8988T (cell line): Measurements from ENCODE around the gene FLVCR2.
A peak's percentile ranks its signal among the peaks of the same experiment; 100 is the strongest.

Source experiments
- DNase-seq: peaks from one replicate; pipeline ENCODE4 v3.0.0; 2011

The FLVCR2 gene

DNA sequence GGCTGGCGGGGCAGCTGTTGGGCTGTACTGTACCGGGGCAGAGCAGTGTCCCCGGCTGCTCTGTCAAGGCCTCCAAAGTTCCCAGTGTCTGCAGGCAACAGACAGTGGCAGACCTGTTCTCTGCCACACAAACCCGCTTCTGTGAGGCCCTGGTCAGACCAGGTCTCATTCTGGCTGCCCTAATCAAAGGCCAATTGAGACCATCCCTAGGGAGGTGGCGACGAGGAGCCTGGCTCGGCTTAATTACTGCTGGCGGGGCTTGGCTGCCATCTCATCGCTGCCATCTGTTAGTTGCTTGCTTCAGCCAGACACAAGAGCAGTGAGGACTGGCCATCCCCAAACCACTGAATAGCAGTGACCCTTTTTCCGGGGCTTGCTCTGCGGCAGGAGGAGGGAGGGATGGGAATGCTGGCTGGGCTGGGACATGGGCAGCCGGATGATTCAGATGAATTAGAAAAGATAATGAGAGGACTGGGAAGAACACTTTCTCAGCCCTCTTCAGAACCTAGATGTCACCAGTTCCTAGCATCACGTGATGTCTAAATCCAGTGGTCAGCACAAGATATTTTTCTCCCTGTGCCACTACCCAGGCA is 57.8 kb downstream of the FLVCR2 start:
- DNase-seq: no peak

DNA sequence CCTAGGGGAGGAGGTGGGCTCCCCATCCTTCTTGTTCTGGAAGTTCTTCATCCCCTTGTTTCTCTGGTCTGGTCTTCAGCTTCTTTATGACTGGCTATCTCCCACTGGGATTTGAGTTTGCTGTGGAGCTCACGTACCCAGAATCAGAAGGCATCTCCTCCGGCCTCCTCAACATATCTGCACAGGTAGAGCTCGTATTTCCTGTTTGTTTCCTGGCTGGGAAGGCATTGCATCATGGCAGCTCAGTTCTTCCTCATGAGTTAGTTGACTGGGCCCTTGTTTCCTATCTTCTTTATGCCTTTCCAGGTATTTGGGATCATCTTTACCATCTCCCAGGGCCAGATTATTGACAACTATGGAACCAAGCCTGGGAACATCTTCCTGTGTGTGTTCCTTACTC is 62.5 kb downstream of the FLVCR2 start:
- DNase-seq: no peak

- DNase-seq: no peak
These were observed 65.6 kb downstream of the FLVCR2 start for GRCh38 chr14:75643985-75644384.

DNA sequence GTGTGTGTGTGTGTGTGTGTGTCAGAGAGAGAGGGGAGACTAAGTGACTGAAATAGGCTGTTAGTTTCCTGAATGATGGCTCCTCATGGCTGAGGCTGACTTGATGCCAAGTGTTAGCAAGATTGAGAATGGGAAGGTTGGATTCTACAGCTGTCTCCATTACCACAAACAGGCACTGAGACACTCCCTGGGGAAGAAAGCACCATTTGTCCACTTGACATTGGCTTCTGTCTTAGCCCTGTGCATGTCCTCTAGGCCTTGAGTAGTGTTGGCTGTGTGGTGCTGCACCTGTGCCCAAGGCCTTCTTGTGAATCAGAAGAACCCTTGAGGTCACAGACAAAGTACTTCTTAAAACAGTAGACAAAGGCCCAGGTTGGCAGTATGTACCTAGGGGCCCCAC is 66.6 kb downstream of the FLVCR2 start:
- no peak for DNase-seq

DNA sequence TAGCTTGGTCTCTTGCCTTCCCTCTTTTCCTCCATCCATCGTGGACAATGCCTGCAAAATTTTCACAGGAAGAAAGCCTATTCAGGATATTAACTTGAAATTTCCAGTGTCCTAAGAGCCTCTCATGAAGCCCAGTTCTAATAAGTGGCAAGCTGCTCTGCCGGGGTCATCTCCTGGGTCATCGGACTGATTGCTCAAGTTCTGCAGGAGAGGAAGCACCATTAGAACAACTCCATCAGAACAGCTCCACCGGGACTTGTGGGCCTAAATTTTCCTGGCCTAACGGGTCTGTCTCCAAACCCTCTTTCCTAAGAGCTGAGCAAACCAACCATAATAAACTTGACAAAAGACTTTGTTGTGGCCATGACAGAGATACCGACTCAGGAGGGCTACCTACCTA is 68.3 kb downstream of the FLVCR2 start:
- no peak for DNase-seq

DNA sequence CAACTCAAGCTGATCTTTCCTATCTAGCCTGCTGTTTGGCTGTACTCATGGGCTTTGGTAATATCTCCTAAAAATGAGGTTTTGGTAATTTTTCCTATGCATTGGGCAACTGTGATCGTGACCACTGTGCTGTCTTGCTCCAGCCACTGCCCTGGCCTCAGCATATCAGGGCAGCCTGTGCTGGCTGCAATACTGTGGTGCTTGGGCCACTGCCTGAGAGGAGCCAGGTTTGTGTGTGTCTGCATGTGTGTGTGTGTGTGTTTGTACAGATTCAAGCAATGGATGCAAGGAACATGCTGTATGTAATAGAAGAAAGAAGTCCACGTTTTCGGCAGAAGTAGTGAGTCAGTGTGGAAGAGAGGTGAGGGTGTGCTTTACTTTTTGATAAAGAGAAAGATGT is 69.2 kb downstream of the FLVCR2 start:
- DNase-seq: no peak

DNA sequence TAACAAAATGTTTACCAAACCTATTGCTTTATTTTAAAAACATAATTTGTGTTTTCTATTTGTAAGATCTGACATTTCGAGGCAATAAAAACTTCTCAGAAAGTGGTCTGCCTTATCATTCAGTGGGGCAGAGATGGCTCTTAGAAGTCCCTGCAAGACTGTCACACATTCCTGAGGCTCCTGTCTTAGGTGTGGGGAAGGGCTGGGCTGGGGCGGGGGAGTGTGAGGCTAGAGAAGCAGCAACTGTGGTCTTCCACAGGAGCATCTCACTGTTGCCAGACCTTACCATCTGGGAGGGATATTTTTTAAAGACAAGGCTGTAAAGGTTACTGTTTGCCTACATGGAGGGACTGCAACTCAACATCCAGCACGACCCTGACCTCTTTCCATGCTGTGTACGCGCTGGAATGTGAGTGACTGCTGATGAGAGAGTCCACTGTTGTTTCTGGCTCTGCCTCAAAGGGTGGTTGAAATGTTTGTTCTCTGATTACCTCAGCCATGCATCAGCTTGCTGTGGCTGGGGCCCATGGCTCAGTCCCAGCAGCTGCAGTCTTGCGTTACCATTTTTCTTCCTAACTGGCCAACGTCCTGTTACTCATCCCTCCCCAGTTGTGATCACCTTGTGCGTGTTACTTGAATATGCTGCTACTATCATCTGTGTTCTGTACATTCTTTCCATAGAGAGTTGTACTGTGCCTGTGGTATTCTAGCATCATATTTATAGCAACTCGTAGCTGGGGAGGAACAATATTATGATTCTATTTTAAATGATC is 69.8 kb downstream of the FLVCR2 start:
- DNase-seq: no peak

DNA sequence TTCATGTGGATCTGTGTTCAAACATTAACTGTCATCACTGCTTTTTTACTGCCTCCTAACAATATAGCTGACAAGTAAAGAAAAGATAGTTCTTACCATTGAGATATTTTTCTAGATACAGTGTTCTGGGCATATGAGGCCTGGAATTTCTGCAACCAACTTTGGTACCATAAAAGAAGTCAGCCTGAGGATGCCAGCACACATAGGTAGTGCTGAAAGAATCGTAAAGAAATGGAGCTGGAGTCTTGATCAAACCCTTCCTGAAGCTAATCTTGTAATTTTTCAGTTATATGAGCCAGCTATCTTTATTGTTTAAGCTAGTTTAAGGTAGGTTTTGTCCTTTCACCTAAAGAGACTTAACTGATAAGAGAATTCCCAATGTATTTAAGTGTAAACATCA is 70.9 kb downstream of the FLVCR2 start:
- no peak for DNase-seq

GRCh38 chr14:75649773-75650172 is 71.4 kb downstream of the FLVCR2 start:
- DNase-seq: no peak

GRCh38 chr14:75650253-75651058 is 72.0 kb downstream of the FLVCR2 start:
- no peak for DNase-seq

GRCh38 chr14:75653563-75653962 is 75.1 kb downstream of the FLVCR2 start:
- DNase-seq: no peak

DNA sequence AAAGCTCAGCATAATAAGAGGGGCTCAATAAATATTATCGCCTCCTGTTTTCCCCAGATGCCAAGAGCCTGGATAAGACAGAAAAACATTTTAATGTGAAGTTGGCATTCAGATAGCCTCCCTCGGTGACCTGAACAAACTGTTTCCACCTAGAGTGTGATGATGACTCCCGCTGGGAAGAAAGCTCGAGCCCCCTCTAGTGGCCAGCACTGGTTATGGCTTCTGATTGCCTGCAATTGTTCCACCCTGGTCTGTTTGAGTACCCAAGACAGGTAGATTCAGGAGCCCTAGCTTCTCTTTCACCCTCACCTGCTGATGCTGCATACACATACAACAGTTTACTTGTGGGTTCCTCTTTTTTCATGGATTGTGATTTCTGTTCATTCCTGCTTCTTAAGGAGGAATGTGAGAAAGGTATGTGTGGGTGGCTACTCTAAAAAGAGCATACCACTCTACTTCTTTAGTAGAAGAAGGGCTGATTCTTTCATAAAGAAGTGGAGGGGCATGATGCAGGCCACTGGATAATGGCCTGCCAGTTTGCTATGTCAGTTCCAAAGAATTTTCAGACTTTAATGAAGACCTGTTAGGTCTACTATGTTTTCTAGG is 75.8 kb downstream of the FLVCR2 start:
- DNase-seq: peak; percentile 34

GRCh38 chr14:75655235-75655634 is 76.8 kb downstream of the FLVCR2 start:
- DNase-seq: no peak

- no peak for DNase-seq
These were observed 78.9 kb downstream of the FLVCR2 start for GRCh38 chr14:75657331-75657730.

GRCh38 chr14:75658957-75659356 is 80.5 kb downstream of the FLVCR2 start:
- DNase-seq: no peak

DNA sequence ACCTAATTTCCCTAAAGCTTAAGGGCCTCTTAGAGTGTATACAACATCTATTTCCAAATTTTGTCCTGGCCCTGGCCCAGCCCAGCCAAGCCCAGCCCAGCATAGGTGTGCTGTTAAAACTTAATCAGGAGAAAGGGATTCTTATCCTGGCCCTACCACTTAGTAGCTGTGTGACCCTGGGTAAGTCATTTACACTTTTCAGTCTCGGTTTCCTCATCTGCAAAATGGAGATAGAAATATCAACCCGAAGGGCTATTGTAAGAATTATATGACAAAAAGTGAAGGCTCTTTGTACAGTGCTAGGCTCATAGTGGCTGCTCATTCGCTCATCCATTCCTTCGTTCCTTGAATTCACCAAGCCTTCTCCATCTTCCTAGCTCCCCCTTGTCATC is 81.8 kb downstream of the FLVCR2 start:
- DNase-seq: no peak

GRCh38 chr14:75660630-75661498 is 82.4 kb downstream of the FLVCR2 start, which contains the start of the genes ERG28 and TTLL5:
Gene ERG28, minus strand, starts transcription at chr14:75660876. Its CDS starts 3,374 bp downstream, at chr14:75657502.
Gene TTLL5, plus strand, starts transcription at chr14:75661246. Its CDS starts 1,904 bp downstream, at chr14:75663150.
- peak; percentile 89 for DNase-seq

- DNase-seq: no peak
These were observed 83.0 kb downstream of the FLVCR2 start for GRCh38 chr14:75661499-75661814.

GRCh38 chr14:75662966-75663365 is 84.5 kb downstream of the FLVCR2 start:
- no peak for DNase-seq

DNA sequence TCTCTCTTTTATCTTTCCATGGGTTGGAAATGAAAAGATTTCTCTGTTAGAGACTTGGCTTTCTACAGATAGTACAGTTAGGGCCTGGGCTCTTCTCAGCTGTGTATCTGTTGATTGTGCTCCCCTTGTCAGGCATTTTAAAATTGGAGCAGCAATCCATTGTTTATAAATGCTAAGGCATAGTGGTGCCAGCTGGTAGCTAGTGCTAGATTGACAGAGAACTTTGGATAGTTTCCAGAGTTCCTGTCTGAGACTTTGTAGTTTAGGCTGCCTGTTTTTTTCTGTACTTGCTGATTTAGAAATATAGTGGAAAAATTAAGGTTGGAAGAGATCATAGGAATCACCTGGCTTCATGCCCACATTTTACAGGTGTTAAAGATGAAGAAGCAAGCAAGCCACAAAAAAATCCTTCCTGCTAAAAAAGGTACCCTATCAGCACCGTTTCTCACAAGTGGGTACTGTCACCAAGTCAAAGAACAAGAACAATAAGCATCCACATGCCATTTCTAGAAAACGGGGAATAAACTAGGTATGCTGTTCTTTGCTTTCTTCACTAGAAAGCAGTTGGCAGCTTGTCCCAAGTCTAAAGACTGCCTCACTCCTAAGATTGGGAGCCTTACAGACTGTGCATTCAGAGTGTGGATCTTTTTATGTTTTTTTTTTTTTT is 88.8 kb downstream of the FLVCR2 start:
- no peak for DNase-seq

- no peak for DNase-seq
These were observed 94.3 kb downstream of the FLVCR2 start for GRCh38 chr14:75672605-75673192.
